BLaER1 (cell line): ENCODE measurements around the gene CHCHD1.

Source experiments
- H3K27ac ChIP-seq: shearing (Covaris generic); formaldehyde crosslinking; 2 replicates; pipeline ENCODE4 v1.8.1; 2022
- H3K27me3 ChIP-seq: shearing (Covaris generic); formaldehyde crosslinking; 2 replicates; pipeline ENCODE4 v1.8.1; 2022
- H3K36me3 ChIP-seq: shearing (Covaris generic); formaldehyde crosslinking; 2 replicates; pipeline ENCODE4 v1.8.1; 2022
- H3K4me1 ChIP-seq: shearing (Covaris generic); formaldehyde crosslinking; 2 replicates; pipeline ENCODE4 v1.8.1; 2022
- H3K4me2 ChIP-seq: shearing (Covaris generic); formaldehyde crosslinking; 2 replicates; pipeline ENCODE4 v1.8.1; 2022
- H3K4me3 ChIP-seq: shearing (Covaris generic); formaldehyde crosslinking; 2 replicates; pipeline ENCODE4 v1.8.1; 2022
- H3K9ac ChIP-seq: shearing (Covaris generic); formaldehyde crosslinking; 2 replicates; pipeline ENCODE4 v1.8.1; 2022
- H3K9me3 ChIP-seq: shearing (Covaris generic); formaldehyde crosslinking; 2 replicates; pipeline ENCODE4 v1.8.1; 2022
- H4K20me1 ChIP-seq: shearing (Covaris generic); formaldehyde crosslinking; 2 replicates; pipeline ENCODE4 v1.8.1; 2022
- Cebpa-rat ChIP-seq: shearing (Covaris generic); IDR thresholded peaks from 2 replicates; pipeline ENCODE4 v1.8.1; 2022

Gene CHCHD1

DNA sequence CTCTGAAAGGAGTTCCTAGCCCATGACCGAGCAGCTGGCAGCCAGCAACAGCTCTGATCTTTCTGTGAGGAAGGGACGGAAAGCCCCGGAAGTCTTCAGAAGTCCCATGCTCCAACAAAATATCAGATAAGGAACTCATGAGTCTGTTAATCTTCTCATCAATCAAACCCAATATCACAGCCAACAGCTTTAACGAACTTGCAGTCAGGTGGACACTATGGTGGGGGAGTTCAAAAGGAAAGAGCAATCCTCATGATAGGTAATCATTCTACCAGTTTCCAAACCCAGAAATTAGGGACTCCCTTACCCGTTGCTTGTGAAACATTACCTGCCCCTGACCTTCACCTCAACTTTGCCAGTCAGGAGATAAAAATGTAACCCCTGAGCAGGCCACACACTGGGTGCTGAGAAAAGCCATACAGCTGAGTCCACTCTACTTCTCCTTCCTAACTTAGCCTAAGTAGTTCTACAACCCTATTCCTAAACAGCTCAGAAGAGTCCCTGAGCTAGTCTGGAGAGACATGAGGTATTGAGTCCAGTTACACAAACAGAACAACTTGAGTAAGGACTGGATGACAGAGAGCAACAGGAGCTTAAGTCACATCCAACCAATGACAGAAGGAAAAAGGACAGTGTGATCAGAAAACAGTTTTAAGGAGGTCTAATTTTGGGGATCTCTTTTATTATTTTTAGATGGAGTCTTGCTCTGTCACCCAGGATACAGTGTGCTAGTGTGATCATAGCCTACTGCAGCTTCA, 27.4 kb downstream of the CHCHD1 start:
- Histone ChIP-seq H3K36me3 (peaks cover 67% of the 10 kb centered on the region), H3K4me2 (no peak overlapping the region), H3K9me3 (no peaks in the 10 kb centered on the region), H4K20me1 (peaks cover 48% of the 10 kb centered on the region), H3K4me3 (no peak overlapping the region), H3K4me1 (peaks cover 26% of the 10 kb centered on the region), H3K9ac (no peak overlapping the region), H3K27ac (no peak overlapping the region), H3K27me3 (no peaks in the 10 kb centered on the region)
- no peak for TF ChIP-seq Cebpa-rat

DNA sequence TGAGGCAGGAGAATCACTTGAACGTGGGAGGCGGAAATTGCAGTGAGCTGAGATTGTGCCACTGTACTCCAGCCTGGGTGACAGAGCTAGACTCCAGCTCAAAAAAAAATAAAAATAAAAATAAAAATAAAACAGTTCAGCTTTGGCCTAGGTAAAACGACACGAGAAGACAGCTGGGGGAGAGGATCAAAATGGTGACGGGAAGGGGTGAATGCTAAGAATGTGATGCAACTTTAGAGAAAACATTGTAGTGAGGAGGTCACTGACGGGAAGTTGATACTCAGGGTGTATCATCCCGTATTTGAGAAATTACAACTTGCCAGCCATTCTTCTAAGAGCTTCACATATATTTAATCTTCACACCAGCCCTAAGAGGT, 28.5 kb downstream of the CHCHD1 start:
- Histone ChIP-seq H3K9me3 (no peaks in the 10 kb centered on the region), H3K27me3 (no peaks in the 10 kb centered on the region), H4K20me1 (peaks cover 48% of the 10 kb centered on the region), H3K4me1 (peaks cover 21% of the 10 kb centered on the region), H3K36me3 (peaks cover 65% of the 10 kb centered on the region), H3K9ac (peak overlapping the region; percentile 95), H3K4me2 (peak overlapping the region; percentile 94), H3K27ac (peak overlapping the region; percentile 96; the same call in 1 of the 2 replicates), H3K4me3 (peak overlapping the region; percentile 91)
- no peak for TF ChIP-seq Cebpa-rat

DNA sequence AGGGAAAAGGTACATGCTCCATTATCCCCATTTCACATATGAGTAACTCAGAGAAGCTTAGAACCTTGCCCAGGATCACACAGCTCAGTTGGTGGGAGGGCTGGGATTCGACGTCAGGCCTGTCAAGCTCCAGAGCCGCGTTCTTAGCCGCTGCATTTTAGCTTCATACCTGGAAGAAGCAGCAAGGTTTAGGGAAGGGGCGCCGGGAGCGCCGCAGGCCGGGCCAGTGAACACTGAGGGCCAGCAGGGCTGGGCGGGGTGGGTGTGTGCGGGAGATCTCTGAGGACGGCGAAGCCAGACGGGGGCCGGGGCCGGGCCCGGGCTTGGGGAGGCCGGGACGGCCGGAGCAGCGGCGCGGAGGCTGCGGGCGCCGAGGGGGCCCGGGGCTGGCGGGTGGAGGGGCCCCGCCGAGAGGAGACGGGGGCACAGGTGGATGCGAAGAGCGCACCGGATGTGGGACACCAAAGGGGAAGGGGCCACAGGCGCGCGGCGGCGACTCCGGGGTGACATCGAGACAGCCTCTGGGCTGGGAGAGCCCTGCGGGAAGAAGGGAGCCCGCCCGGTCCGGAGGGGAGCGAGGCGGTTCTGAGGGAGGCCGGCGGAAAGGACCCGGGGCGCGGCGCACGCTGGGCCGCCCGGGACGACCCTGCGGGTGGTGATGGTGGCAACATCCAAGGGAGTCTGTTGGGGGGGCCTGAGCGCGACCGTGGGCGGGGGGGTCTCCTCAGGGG, 29.1 kb downstream of the CHCHD1 start:
- Histone ChIP-seq H4K20me1 (peaks cover 48% of the 10 kb centered on the region), H3K36me3 (peaks cover 65% of the 10 kb centered on the region), H3K27me3 (no peaks in the 10 kb centered on the region), H3K4me3 (peak overlapping the region; percentile 91), H3K27ac (peak overlapping the region; percentile 96), H3K4me2 (peak overlapping the region; percentile 94), H3K4me1 (peaks cover 21% of the 10 kb centered on the region), H3K9ac (peak overlapping the region; percentile 95), H3K9me3 (no peaks in the 10 kb centered on the region)
- TF ChIP-seq Cebpa-rat = no peak

DNA sequence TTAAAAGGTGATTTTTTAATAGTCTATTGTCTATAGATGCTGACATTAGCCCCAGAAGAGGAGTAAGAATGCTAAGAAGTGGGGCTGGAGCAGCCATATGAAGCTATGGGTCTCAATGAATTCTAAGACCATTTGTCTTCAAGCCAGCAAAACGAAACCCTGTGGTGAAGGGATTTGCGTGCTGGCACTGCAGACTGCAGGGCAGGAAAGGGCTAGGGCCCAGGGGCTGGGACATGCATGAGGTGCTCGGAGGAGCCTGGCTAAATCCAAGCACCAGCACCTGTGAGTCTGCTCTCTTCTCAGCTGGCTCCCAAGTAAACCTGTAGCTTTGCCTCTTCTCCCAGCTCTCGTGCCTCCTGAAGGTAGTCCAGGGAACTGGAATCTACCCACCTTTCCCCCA, 30.8 kb downstream of the CHCHD1 start:
- Histone ChIP-seq H3K36me3 (peaks cover 65% of the 10 kb centered on the region), H4K20me1 (peaks cover 33% of the 10 kb centered on the region), H3K9me3 (no peaks in the 10 kb centered on the region), H3K9ac (no peak overlapping the region), H3K4me3 (no peak overlapping the region), H3K27me3 (no peaks in the 10 kb centered on the region), H3K4me1 (peaks cover 21% of the 10 kb centered on the region), H3K4me2 (no peak overlapping the region), H3K27ac (no peak overlapping the region)
- TF ChIP-seq Cebpa-rat = no peak

DNA sequence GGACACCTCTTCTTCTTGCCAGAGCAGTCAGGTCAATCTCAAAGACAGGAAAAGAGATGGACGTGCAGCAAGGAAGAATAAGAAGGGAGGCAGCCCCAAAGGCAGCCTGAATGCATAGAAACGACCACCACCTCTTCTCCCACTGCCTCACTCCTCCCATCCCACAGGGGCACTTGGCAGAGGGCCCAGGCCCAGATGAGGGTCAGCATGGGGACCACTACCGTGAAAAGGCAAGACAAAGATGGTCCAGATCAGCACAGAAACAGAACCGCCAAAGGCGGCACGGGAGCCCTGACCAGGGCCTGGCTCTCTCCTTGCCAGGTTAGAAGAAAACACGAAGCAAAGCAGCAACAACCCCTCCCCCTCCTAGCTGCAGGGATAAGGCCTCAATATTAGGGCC, 31.5 kb downstream of the CHCHD1 start:
- no peak overlapping the region for H3K9ac ChIP-seq
- H3K9me3 ChIP-seq = no peaks in the 10 kb centered on the region
- no peak overlapping the region for H3K4me3 ChIP-seq
- H3K27me3 ChIP-seq = no peaks in the 10 kb centered on the region
- H3K4me2 ChIP-seq = no peak overlapping the region
- peaks cover 65% of the 10 kb centered on the region for H3K36me3 ChIP-seq
- H4K20me1 ChIP-seq = peaks cover 31% of the 10 kb centered on the region
- H3K27ac ChIP-seq = no peak overlapping the region
- peaks cover 21% of the 10 kb centered on the region for H3K4me1 ChIP-seq
- TF ChIP-seq Cebpa-rat = no peak

DNA sequence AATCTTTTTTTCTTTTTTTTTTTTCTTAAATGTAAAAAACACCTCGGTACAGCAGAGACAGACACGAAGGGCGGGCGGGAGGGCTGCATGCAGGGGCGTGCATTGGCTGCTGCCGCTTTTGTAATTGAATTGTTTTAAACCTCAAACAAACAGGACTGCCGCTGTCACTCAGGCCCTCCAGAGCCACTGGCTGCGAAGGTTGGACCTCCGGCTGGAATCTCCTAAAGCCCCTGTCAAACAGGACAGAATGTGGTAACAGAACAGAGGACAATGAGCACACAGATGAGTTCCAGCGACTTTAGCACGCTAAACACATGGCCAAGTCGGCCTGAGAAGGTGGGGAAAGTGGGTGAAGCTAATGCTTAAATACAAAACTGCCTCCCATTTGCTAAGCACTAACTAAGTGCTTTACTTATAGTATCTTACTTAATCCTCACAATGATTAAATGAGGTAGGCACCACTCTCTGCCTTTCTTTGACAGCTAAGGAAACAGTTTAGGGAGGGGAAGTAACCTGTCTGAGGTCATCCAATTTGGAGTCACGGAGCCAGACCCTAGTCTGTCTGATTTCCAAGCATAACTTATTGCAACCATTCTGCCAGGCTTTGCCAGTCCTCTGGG, 32.5 kb downstream of the CHCHD1 start:
- no peaks in the 10 kb centered on the region for H3K27me3 ChIP-seq
- peaks cover 20% of the 10 kb centered on the region for H3K4me1 ChIP-seq
- peaks cover 23% of the 10 kb centered on the region; the same call in 1 of the 2 replicates for H4K20me1 ChIP-seq
- TF ChIP-seq Cebpa-rat = no peak
- H3K4me2 ChIP-seq = no peak overlapping the region
- no peak overlapping the region for H3K4me3 ChIP-seq
- no peaks in the 10 kb centered on the region for H3K9me3 ChIP-seq
- no peak overlapping the region for H3K9ac ChIP-seq
- H3K27ac ChIP-seq = no peak overlapping the region
- H3K36me3 ChIP-seq = peaks cover 62% of the 10 kb centered on the region

DNA sequence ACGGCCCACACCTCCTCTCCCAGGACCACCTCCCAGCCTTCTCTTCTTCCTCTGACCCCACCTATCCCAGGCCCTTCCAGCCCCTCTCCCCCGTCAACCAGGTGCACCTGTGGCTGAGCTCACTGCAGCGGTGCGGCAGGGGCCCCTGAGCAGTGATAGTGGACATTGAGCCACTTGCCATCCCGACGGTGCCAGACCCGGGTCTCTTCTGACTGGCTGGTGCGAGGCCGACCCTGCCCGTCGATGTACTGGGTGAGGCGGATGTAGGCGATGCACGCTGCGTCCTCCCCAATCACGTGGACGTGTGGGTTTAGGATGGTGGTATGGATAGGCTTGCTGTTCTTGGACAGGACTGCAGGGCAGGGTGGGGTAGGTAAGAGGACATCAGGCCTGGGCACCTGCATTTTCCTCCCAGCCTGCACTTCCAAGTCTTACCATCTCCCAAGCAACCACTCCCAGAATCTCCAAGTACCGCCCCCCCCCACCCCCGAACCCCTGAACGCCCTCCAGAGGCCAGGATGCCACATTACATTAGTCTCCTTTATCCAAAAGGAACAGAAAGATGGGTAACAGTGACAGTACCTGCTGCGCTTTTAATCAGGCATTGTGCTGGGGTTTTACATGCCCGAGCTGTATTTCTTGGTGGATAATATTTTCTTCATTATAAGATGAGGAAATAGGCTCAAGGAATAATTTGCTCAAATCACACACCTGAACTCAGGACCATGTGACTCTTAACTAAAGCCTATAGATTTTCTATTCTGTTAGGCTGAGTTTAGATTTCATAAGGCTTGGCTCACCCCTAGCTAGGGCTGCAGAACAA, 33.3 kb downstream of the CHCHD1 start:
- H3K4me3 ChIP-seq = no peak overlapping the region
- no peak overlapping the region for H3K4me2 ChIP-seq
- peaks cover 14% of the 10 kb centered on the region for H3K4me1 ChIP-seq
- no peaks in the 10 kb centered on the region for H3K9me3 ChIP-seq
- H3K27ac ChIP-seq = no peak overlapping the region
- H3K9ac ChIP-seq = no peak overlapping the region
- no peak for TF ChIP-seq Cebpa-rat
- H3K27me3 ChIP-seq = no peaks in the 10 kb centered on the region
- H3K36me3 ChIP-seq = peaks cover 64% of the 10 kb centered on the region
- peaks cover 17% of the 10 kb centered on the region; the same call in 1 of the 2 replicates for H4K20me1 ChIP-seq

DNA sequence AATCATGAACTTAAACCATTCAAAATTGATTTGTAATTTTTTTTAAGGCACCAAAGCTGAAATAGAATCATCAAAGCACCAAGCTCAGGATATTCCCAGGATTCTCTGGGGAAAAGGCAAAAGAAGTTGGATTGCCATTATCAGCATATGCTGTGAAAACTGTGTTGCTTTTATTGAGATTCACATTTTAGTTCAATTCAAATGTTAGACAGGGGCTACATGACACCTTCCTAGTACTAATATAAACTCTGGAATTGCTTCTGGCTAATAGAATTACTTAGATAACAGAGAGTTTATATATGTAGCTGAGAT, 33.8 kb downstream of the CHCHD1 start:
- H3K9ac ChIP-seq = no peak overlapping the region
- peaks cover 9% of the 10 kb centered on the region for H3K4me1 ChIP-seq

DNA sequence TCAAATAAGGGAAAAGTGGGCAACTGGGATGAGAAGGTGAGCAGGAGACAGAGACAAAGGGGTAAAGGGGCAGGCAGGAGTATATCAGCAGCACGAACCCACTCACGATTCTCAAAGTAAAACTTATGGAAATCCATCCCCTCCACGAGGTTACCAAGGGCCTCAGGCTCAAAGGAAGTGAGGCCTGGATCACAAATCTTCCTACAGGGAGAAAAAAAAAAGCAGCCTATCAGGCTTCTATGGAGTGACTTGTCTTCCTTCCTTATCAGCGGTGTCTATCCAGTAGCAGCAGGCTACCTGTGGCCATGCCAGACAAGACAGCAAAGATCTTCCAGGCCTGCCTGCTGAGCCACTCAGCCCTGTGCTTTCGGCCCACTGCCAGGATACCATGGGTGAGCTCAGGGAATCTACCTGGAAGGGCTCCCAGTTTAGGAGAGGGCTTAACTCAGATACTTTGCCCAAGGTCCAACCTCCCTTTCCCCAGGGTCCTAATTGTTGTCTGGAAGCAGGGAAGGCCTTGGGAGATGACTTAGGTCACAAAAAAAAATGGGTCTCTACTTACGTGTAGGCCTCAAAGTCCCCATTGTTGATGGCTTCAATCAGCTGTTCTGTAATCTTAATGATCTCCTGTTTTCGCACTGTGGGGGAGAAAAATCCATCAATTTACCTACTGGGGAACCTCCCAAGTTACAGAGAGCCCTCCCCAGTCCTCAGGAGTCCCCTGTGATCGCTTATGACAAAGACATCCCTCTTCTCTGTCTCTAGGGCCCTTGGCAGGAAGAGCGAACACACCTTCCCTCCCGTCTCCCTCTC, 35.3 kb downstream of the CHCHD1 start:
- no peaks in the 10 kb centered on the region for H3K9me3 ChIP-seq
- no peak overlapping the region for H3K27ac ChIP-seq
- H4K20me1 ChIP-seq = 0 out of 2 replicates have a peak, but pooled peaks cover 7% of the 10 kb centered on the region
- no peak overlapping the region for H3K4me2 ChIP-seq
- no peak overlapping the region for H3K9ac ChIP-seq
- TF ChIP-seq Cebpa-rat = no peak
- H3K36me3 ChIP-seq = peaks cover 78% of the 10 kb centered on the region
- H3K27me3 ChIP-seq = no peaks in the 10 kb centered on the region
- peaks cover 6% of the 10 kb centered on the region for H3K4me1 ChIP-seq
- H3K4me3 ChIP-seq = no peak overlapping the region

More for the DNA sequence above, 33.8 kb downstream of the CHCHD1 start:
- peaks cover 65% of the 10 kb centered on the region for H3K36me3 ChIP-seq
- no peak for TF ChIP-seq Cebpa-rat
- no peak overlapping the region for H3K4me3 ChIP-seq
- no peak overlapping the region for H3K27ac ChIP-seq
- H3K27me3 ChIP-seq = no peaks in the 10 kb centered on the region
- no peak overlapping the region for H3K4me2 ChIP-seq
- H3K9me3 ChIP-seq = no peaks in the 10 kb centered on the region
- H4K20me1 ChIP-seq = peaks cover 11% of the 10 kb centered on the region; the same call in 1 of the 2 replicates
